HG03045 (cell line): ENCODE data around the gene PAPPA.

Source experiments
- ATAC-seq: cut with Tn5 transposase; IDR thresholded peaks from one replicate; pipeline ENCODE4 v1.9.1; 2021; ENCODE audit warnings: mild to moderate bottlenecking, moderate library complexity; ENCODE audit not compliant: unreplicated experiment

Gene PAPPA

DNA sequence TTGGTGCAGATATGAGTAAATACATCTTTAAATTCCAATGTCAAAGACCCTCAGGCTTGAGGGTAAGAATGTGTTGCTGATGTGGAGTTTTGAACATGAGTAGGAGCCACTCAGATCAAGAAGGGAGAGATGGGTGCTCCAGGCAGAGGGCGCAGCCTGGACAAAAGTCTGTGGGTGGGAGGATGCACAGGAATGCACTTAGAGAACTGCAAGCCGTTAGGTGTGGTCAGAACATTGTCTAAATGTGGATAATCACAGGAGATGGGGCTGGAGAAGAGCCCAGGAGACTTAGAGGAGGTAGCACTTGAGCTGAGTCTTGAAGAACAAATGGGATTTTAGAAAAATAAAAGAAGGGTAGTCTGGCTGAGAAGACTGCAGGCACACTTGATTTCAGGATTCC, 255.5 kb downstream of the PAPPA start:
- no peak for ATAC-seq

DNA sequence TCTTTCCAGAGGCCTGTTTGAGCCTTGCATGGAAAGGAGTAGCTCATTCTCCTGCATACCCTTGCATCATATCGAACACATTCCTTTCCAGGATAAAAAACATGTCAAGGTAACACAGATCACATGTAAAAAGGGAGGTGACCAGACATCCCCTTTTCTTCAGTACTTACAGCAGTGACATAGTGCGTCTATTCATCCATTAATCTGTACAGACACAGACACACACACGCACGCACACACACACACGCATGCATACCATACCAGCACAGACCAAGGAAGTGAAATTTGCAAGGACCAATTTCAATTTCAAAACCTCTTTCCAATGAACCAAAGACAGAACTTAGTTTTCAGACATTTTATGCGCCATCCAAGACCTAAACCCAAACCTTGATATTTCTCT, 256.0 kb downstream of the PAPPA start:
- ATAC-seq = no peak

DNA sequence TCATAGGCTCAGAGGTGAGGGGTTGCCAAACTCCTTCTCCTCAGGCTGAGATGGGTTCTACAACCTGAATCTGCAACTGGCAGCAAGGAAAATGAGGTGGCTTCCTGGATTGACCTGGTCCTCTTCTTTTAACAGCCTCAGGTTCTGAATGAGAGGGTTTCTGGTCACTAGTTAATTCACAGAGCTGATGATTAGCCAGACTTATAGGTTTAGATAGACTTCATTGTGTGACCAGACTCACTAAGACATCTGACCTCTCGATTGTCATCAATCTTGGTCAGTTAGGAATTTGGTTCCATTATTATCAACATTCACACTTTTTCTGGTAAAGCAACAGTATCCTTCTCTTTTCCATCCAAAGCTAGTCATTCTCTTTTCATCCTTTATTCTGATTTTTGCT, 257.9 kb downstream of the PAPPA start:
- ATAC-seq = no peak

DNA sequence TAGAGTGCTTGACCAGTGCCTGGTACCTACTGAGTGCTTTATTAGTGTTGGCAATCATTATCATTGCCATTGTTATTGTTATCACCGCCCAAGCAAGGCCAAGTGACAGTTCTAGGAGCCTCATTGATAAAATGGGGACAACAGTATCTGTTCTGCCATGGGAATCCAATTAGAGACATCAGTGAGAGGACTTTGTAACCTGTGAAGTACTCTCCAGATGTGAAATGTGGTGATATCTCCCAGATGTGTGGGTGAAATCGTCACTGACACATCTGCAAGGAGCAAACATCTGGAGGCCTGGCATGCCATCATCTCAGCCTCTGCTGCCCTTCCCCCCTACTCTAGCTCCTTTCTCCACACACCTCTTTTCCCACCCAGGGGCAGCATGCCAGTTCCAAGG, 260.8 kb downstream of the PAPPA start:
- ATAC-seq = no peak

DNA sequence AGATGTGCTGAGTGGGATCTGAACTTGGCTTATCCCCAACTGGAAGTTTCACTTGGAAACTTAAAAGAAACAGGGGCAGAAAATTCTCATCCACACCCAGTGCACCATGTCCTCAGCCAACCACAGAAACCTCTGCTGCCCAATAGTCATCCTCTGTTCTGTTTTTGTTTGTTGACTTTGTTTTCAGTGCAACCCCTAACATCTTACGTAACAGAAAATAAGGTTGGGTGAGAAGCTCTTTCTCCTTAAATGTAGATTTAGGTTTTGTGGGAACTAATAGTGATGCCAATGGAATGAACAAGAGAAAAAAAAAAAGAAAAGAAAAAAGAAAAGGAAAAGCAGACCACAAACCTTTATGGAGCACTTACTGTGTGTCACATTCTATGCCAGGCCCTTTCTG, 262.8 kb downstream of the PAPPA start:
- no peak for ATAC-seq

DNA sequence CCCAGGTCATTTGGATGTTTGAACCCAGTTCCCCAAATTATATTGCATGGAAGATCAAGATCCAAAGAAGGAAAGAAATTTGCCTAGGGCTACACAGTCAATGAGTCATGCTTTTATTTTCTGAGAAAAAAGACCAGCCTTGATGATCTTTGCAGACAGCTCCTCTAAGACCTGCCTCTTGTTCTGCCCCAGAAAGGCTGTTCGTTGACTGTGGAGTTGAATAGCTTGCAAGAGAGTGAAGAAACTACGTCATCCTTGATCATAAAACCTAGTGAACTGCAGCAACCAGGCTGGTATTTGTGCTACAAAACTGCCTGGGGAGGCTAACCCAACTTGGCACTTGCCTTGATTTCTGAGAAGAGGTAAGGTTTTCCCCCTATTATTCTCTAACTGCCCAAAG, 263.9 kb downstream of the PAPPA start:
- ATAC-seq = no peak

DNA sequence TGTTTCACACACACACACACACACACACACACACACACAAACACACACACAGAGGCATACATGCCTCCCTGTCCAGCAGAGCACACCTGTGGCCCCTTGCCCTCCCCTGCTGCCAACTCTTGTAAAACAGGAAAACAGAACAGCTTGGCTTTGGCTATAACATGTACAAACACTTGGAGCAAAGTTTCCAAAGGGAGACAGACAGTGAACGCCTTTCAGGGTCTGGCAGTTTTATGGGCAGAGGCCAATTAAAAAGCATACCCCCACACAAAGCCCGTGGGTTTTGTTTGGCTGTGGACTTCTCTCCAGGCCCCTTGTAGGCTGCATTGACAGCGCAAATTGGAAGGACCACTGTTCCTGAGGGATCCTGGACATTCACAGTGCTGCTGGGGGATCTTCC, 265.6 kb downstream of the PAPPA start:
- ATAC-seq = no peak

DNA sequence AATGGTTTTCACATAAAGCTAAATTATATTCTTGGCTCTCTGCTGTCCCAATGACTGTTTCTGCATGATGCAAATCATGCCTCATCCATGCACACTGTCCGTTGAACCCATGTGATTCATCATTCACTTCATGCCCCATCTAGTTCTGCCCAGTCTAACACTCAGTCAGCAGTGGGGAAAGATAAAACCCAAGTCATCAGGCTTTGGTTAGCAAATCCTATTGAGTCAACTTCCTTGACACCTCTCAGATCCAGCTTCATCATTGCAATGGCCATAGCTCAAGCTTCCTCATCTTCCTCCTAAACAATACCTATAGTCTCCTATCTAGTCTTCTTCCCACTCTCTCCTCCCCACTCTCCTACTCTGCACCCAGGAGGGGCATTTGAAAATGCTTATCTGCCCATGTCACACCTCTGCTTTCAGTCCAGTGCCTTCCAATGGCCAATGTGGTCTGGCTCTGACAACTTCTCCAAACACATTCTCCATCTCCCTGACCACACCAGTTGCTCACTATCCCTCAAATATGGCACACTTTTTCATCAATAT, 267.5 kb downstream of the PAPPA start:
- no peak for ATAC-seq

DNA sequence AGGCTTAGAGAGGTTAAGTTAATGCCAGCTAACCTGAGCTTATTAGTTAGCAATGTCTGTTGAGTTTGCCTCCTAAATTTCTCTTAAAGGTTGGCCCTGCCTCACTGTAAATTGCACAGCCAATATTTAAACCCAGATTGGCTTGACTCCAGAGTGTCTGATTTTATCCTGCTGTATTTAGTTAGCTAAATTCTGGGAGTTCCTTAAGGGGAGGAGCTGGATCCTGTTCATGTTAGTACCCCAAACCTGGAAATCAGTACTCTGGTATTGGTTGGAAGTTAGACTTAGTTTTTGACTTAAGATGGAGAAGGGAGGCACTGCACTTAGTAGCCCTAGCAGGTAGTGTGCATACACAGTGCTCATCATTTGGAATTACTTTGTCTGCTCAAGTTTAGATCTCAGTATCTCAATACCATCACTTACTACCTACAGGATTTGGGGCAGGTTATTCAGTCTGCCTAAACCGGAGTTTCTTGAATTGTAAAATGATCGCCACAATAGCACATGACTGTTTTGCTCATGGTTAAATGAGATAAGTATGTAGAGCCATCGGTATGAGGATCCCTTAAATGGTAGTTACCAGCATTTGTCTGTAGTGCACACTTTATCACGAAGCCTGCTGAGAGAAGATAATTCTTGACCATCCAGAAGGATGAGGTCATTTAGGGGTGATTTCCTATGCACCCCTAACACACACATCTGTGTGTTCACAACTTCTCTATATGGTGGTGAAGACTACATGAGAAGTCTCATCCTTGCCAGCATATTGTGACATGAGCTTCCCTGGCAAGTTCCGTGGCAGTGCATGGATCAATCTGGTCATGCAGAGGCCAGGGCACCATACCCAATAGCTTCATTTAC, 268.8 kb downstream of the PAPPA start:
- ATAC-seq = no peak

DNA sequence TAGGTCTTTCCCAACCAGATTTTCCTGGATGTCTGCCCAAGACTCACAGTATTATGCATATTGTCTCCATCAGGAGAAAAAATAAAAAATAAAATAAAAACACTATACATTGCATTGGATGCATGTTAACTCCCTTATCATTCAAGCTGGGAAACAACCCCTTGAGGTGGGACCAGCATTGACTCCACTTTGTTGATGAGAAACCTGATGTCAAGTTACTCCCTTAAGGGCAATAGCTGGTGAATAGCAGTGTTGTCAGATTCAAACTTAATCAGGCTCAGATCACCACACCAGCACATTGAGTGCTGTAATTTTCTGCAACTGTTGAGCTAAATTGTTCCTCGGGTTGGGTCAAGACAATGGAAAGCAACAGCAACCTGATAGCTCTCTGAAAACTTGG, 269.6 kb downstream of the PAPPA start:
- ATAC-seq = no peak

DNA sequence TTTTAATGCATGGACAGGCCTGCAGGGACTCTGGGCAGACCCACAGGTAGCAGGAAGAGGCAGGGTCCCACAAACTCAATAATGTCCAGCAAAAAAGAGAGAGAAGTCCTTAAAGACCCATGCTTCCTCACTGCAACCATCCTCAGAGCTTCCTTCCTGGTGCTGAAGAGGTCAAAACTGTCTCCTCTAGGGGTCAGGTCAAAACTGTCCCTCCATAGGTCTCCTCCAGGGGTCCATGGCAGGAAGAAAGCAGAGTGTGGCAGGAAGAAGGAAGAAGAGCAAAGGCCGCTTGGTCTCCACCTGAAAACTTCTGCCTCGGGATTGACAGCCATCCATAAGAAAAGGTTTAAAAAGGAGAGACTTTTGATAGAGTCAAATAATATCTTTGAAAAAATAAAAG, 271.7 kb downstream of the PAPPA start:
- no peak for ATAC-seq

DNA sequence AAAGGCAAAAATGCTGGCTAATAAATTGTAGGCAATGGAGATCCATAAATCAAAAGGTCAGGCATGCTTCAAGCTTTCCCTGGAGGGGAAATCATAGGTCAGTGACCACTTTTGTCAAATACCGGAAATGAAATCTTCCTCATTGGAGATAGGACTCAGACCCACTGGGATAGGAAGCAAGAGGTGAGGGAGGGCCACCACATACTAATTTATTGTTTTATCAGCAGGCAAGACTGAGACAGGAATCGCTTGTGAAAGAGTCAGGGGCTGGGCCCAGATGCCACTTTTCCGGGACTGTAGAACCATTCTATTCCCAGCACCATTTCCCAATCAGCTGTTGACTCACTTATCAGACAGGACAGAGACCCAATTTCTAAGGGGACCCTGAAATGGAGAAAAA, 277.3 kb downstream of the PAPPA start:
- no peak for ATAC-seq

DNA sequence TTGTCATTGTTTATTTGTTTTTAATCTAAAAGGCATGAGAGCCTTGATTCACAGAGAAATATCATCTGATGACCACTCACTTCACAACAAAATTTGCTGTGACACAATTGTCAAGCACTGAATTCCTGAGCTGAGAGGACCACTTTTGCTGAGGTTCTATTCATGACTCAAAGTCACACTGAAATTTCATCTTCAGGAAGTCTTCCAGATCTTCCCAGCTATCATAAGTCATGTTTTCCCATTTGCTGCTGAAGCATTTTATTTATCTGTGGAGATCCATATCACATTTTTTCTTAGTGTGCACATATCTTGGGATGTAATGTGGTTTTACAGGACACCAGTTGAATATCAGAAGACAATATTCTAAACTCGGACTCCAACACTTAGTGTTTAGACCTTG, 278.5 kb downstream of the PAPPA start:
- no peak for ATAC-seq

DNA sequence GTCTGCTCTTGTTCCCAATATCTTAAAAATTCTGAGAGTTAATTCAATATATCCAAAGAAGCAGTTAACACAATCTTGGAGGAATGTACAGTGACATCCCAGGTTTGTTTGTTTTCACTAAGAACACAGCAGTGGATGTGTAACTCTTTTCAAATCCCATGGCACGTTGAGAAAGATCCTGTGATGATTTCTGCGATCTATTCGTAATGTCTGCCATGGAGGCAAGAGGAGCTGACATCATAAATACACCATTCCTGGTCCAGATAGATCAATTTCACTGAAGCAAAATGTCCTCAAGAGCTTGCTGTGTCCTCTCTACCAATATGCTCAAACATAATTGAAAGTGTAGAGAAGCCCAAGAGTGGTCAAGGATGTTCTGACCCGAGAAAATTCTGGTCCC, 280.7 kb downstream of the PAPPA start:
- no peak for ATAC-seq

DNA sequence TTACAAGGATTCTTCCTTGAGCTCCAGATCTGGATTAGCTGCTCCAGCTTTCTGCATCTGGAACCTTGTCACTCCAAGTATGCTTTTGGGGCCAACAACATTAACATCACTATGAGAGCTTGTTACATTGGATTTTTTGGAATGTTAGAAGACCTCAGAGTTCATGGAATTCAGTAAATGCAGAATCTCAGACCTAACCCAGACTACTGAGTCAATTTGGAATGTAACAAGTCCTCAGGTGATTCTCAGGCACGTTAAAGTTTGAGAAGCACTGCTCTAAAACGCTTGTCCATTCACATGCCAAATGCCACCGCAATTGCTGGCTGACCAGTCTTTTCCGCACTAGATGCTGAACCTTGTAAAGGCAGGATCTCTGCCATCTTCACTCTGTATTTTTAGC, 282.1 kb downstream of the PAPPA start:
- ATAC-seq = no peak

DNA sequence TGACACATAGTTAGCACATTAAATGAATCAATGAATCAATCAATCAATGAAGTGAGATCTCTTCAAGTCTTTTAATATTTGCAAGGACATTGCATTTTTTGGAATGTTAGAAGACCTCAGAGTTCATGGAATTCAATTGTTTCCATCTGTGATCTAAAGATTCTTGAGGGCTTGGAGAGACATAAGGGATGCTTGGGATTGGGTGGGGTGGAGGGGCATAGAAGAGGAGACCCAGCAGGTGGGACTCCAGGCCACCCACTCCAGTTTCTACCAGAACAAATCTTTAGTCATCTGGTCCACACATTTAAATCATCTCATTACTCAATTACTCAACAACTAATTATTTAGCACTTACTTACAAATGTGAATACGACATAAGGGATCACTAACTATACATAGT, 282.5 kb downstream of the PAPPA start:
- ATAC-seq = no peak

DNA sequence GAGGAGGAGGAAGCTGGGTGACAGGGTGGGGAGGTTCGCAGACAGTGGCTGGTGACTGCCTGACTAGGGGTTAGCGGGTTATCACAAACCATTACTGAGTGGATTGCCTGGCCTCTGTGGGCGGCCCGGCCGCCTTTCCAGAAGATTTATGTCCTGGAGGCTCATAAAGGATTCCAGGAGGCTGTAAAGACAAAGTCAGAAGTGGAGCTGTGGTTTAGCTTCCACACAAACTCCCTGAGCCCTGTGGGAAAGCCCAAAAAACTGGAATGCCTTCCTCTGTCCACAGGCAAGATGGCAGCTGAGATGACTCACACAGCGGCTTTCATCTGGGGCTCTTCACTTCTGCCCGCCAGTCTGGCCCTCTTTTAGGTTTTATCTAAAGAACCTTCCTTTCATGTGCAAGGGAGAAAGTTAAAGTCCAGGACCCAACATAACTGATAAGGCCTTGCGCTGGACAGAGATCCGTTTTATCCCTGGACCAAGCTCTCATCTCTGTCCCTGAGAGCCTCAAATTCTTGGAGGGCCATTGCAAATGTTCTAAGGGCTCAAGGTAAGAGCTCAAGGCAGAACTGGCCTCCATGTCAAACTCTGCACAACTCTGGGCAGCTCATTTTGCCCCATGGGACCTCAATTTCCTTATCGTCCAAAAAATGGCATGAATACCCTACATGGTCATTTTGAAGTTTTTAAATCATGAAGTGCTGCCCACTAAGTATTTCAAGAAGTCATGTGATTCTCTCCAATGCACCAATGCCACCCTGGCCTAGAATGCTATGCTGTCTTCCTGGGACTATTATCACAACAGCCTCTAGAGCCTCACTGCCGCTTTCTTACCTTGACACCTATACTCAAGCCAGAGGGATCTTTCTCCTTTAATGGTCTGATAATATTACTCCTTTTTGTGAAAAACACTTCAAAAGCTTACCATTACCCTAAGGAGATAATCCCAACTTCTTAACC, 284.1 kb downstream of the PAPPA start:
- no peak for ATAC-seq

DNA sequence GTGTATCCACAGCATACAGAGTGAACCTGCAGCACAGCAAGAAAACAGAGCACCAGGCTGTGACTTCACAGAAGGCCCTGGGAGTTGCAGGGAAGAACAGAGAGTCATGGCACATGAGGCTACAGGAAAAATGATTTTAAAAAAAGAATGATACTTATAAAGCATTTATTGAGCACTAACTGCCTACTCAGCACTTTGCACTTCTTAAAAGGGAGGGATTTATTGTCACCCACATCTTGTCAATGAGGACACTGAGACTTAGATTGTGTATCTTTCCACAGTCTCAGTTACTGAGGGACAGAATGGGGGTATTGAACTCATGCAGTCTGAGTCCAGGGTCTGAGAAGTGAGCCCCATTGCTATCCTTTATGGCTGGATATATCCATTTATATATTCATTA, 288.9 kb downstream of the PAPPA start:
- no peak for ATAC-seq

DNA sequence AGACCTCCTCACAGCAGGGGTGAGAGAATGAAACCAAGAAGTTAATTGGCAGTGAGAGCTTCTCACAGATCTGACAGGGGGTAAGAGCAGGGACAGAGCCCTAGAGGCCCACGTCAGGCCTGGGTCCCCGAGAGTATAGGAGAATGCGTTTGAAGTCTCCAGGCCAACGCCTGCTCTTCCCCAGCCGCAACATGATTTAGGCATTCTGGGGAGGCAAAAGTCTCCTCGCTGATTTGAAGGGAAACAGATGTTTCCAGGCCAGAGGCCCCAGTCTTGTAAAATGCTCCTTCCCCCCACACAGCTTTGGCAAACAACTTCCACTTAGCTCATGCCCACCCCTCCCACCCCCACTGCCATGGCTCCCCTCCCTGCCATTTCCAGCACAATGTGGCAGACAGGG, 294.3 kb downstream of the PAPPA start:
- ATAC-seq = no peak

DNA sequence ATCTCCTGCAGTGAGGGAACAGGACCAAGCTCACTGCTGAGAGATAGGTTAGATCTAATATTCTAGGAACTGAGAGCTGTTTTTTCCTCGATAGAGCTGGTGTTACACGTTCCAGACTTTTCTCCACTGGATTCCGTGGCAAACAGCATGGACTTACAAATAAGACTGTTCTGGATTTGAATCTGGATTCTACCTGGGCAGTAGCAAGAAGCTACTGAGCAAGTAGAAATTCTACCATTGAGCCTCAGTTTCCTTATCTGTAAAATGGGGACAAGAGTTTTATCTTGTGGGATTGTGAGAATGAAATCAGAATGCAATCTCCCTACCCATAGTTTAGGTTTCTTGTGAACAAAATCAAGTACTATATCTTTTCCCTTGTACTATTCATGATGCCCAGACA, 294.8 kb downstream of the PAPPA start:
- ATAC-seq = no peak

DNA sequence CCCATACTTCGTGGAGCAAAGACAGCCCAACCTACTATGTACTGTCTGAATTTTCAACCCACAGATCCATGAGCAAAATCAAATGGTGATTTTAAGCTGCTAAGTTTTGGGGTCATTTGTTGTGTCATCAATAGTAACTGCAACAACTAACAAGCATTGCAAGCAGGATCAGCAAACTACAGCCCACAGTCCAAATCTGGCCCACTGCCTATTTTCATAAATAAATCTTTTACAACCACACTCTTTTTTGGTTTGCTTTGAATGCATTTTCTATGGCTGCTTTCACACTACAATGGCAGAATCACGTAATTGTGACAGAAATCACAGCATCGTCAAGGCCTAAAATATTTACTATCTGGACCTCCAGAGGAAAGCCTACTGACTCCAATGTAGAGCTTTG, 296.4 kb downstream of the PAPPA start:
- no peak for ATAC-seq
